Stimulated activated CD4-positive, alpha-beta T cell treated with anti-CD3 and anti-CD28 coated beads, Interleukin-15, amount 100 ng/mL, for 1 hour (primary cell): ENCODE results near the gene RASGEF1C.
A peak's percentile ranks its signal among the peaks of the same experiment; 100 is the strongest.

Experiments
- DNase-seq, 2 donors: peaks; one replicate each; pipeline ENCODE4 v3.0.0-alpha.2; 2020; ENCODE audit warnings: low read depth in 1 of 2, low spot score in 1 of 2

The RASGEF1C gene

GRCh38 chr5:180209137-180209581 lies at the start of gene RASGEF1C:
TSS of gene RASGEF1C (minus strand) at chr5:180209211. CDS start at chr5:180138052, 71,159 bp downstream.
- peak; percentile 8 to 61 for DNase-seq

- no peak for DNase-seq
Observed at GRCh38 chr5:180253036-180253824, 44.2 kb upstream of the RASGEF1C start.

- no peak for DNase-seq
Observed at GRCh38 chr5:180251887-180252286, 42.9 kb upstream of the RASGEF1C start.

- no peak for DNase-seq
Observed at GRCh38 chr5:180251141-180251540, 42.1 kb upstream of the RASGEF1C start.

- no peak for DNase-seq
Observed at GRCh38 chr5:180250329-180250728, 41.3 kb upstream of the RASGEF1C start.

- DNase-seq: no peak
Observed at GRCh38 chr5:180241600-180241999, 32.6 kb upstream of the RASGEF1C start.

GRCh38 chr5:180238631-180239030 lies 29.6 kb upstream of the RASGEF1C start:
- no peak for DNase-seq

GRCh38 chr5:180235846-180236245 lies 26.8 kb upstream of the RASGEF1C start:
- no peak for DNase-seq

GRCh38 chr5:180235077-180235476 lies 26.1 kb upstream of the RASGEF1C start:
- DNase-seq: no peak

GRCh38 chr5:180234271-180234670 lies 25.3 kb upstream of the RASGEF1C start:
- no peak for DNase-seq

GRCh38 chr5:180233729-180234128 lies 24.7 kb upstream of the RASGEF1C start:
- no peak for DNase-seq

- no peak for DNase-seq
Observed at GRCh38 chr5:180230017-180230416, 21.0 kb upstream of the RASGEF1C start.

- no peak for DNase-seq
Observed at GRCh38 chr5:180222056-180222455, 13.0 kb upstream of the RASGEF1C start.

GRCh38 chr5:180217797-180218196 lies 8.8 kb upstream of the RASGEF1C start:
- no peak for DNase-seq

- no peak for DNase-seq
Observed at GRCh38 chr5:180216646-180217171, 7.7 kb upstream of the RASGEF1C start.

- DNase-seq: no peak
Observed at GRCh38 chr5:180215783-180216630, 7.0 kb upstream of the RASGEF1C start.

- no peak for DNase-seq
Observed at GRCh38 chr5:180214870-180215770, 6.1 kb upstream of the RASGEF1C start.

- DNase-seq: no peak
Observed at GRCh38 chr5:180213657-180214207, 4.7 kb upstream of the RASGEF1C start.

GRCh38 chr5:180213256-180213600 lies 4.2 kb upstream of the RASGEF1C start:
- no peak for DNase-seq

- DNase-seq: no peak
Observed at GRCh38 chr5:180212363-180213255, 3.6 kb upstream of the RASGEF1C start.
